SH-SY5Y (cell line): ENCODE measurements around the gene FSHR.

Experiments used
- GATA2 ChIP-seq: IDR thresholded peaks from 2 replicates; pipeline ENCODE4 v1.6.1; 2011; ENCODE audit warnings: mild to moderate bottlenecking, low read depth, low read length
- GATA3 ChIP-seq: IDR thresholded peaks from 2 replicates; pipeline ENCODE4 v1.6.1; 2011; ENCODE audit warnings: low read depth, mild to moderate bottlenecking, low read length, moderate library complexity

- TF ChIP-seq GATA2 (no peak), GATA3 (no peak)
Measured at GRCh38 chr2:49154891-49155290, 576 bp upstream of the FSHR start.
